Mammary epithelial cell (primary cell): Measurements from ENCODE around the gene TMTC1.

Experiments used
- EZH2 ChIP-seq: IDR thresholded peaks from 2 replicates; pipeline ENCODE4 v1.6.1; 2012; ENCODE audit warnings: low read length, inconsistent platforms, borderline replicate concordance
- TF ChIP-seq, protein P1 (sequence below), 2 donors: IDR thresholded peaks in 1 of 2; conservative IDR thresholded peaks in 1 of 2; 2 replicates each; pipeline ENCODE4 v1.5.1; 2011 to 2012; ENCODE audit warnings: inconsistent platforms in 2 of 2, low read length in 2 of 2, mild to moderate bottlenecking in 2 of 2, control low read depth in 1 of 2, low read depth in 1 of 2; ENCODE audit not compliant: insufficient read depth in 1 of 2; ENCODE audit errors: extremely low read depth in 1 of 2

DNA sequence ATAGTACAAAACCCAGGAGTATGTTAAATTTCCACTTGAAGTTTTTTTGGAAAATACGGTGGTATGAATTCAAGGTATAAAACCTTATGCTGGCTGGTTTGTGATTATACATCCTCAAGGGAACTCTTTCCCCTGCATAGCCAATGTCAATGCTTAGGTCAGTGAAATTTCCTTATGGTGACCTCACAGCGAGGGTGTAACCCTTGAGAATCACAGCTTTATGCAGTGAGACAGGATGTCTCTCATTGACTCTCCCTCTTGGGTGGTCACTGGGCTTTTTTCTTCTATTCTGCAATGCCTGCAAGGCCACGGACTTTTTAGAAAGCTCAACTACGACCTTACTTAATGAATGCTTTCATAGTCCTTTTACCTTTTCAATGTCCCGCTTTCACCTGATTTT is 64.4 kb downstream of the TMTC1 start:
- TF ChIP-seq, protein P1, sequence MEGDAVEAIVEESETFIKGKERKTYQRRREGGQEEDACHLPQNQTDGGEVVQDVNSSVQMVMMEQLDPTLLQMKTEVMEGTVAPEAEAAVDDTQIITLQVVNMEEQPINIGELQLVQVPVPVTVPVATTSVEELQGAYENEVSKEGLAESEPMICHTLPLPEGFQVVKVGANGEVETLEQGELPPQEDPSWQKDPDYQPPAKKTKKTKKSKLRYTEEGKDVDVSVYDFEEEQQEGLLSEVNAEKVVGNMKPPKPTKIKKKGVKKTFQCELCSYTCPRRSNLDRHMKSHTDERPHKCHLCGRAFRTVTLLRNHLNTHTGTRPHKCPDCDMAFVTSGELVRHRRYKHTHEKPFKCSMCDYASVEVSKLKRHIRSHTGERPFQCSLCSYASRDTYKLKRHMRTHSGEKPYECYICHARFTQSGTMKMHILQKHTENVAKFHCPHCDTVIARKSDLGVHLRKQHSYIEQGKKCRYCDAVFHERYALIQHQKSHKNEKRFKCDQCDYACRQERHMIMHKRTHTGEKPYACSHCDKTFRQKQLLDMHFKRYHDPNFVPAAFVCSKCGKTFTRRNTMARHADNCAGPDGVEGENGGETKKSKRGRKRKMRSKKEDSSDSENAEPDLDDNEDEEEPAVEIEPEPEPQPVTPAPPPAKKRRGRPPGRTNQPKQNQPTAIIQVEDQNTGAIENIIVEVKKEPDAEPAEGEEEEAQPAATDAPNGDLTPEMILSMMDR (conservative IDR thresholded peaks at IDR 0.05 in 1 of 2, IDR thresholded peaks at IDR 0.05 in 1 of 2; ENCODE audit: extremely low read depth in 1 of 2, insufficient read depth in 1 of 2, low read depth in 1 of 2, low read length in 2 of 2), result no peak
- no peak for TF ChIP-seq EZH2
